ENCODE data around the gene CMYA5.

GRCh38 chr5:79787448-79787847 is 97.8 kb downstream of the CMYA5 start:
- TF ChIP-seq, protein P1, sequence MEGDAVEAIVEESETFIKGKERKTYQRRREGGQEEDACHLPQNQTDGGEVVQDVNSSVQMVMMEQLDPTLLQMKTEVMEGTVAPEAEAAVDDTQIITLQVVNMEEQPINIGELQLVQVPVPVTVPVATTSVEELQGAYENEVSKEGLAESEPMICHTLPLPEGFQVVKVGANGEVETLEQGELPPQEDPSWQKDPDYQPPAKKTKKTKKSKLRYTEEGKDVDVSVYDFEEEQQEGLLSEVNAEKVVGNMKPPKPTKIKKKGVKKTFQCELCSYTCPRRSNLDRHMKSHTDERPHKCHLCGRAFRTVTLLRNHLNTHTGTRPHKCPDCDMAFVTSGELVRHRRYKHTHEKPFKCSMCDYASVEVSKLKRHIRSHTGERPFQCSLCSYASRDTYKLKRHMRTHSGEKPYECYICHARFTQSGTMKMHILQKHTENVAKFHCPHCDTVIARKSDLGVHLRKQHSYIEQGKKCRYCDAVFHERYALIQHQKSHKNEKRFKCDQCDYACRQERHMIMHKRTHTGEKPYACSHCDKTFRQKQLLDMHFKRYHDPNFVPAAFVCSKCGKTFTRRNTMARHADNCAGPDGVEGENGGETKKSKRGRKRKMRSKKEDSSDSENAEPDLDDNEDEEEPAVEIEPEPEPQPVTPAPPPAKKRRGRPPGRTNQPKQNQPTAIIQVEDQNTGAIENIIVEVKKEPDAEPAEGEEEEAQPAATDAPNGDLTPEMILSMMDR (IDR thresholded peaks at IDR 0.05; ENCODE audit: low read depth, low read length, poor library complexity, severe bottlenecking), result no peak
- no peak for TF ChIP-seq EZH2phosphoT487 (IDR thresholded peaks at IDR 0.05; ENCODE audit: borderline replicate concordance, low read length)

Measured in DOHH2 (cell line).